Stomach (tissue), 9 donors: ENCODE results near the gene CDYL. TPM values are rescaled to one million over a fixed set of nuclear protein-coding genes. Genes with fewer than 3 reads are reported as not detected.

Experiments used
- DNase-seq, 2 donors: peaks; one replicate each; pipeline versions ENCODE4 v3.0.0 to v3.0.0-alpha.2; 2013 to 2019
- H3K27ac ChIP-seq, 5 donors: fragments of 200-600 bp in 4 of 5; sonication (generic) in 4 of 5; one replicate each; pipeline ENCODE4 v1.5.1; 2013 to 2019; ENCODE audit warnings: mild to moderate bottlenecking in 1 of 5, moderate library complexity in 1 of 5
- H3K27me3 ChIP-seq, 3 donors: fragments of 200-600 bp; sonication (generic); one replicate each; pipeline ENCODE4 v1.5.1; 2017 to 2019; ENCODE audit warnings: mixed run types in 1 of 3
- H3K36me3 ChIP-seq, 4 donors: fragments of 200-600 bp; sonication (generic); 1 replicate in 3 of 4; 2 replicates in 1 of 4; pipeline ENCODE4 v1.5.1; 2016 to 2019
- H3K4me1 ChIP-seq, 4 donors: fragments of 200-600 bp; sonication (generic); one replicate each; pipeline ENCODE4 v1.5.1; 2016 to 2019
- H3K4me3 ChIP-seq, 4 donors: fragments of 200-600 bp; sonication (generic) in 3 of 4; one replicate each; pipeline ENCODE4 v1.5.1; 2016 to 2019; ENCODE audit warnings: mild to moderate bottlenecking in 1 of 4
- H3K9me3 ChIP-seq, 4 donors: fragments of 200-600 bp; sonication (generic); one replicate each; pipeline ENCODE4 v1.5.1; 2016 to 2019
- CTCF ChIP-seq, 7 experiments: fragments of 450-650 bp in 4 of 7; fragments of 200-600 bp in 3 of 7; sonication (generic) in 3 of 7; IDR thresholded peaks; one replicate each; pipeline ENCODE4 v1.5.1; 2016 to 2019; ENCODE audit warnings: antibody characterized with exemption in 7 of 7, control low read depth in 2 of 7, mild to moderate bottlenecking in 1 of 7
- EP300 ChIP-seq: sonication (generic); formaldehyde crosslinking; IDR thresholded peaks from one replicate; pipeline ENCODE4 v1.6.1; 2017; ENCODE audit warnings: antibody characterized with exemption
- POLR2A ChIP-seq, 4 donors: fragments of 450-650 bp; IDR thresholded peaks; one replicate each; pipeline ENCODE4 v1.6.1; 2016; ENCODE audit warnings: antibody characterized with exemption in 4 of 4, control low read depth in 2 of 4, mild to moderate bottlenecking in 1 of 4, moderate library complexity in 1 of 4
- POLR2AphosphoS5 ChIP-seq, 3 donors: sonication (generic); formaldehyde crosslinking; IDR thresholded peaks; one replicate each; pipeline ENCODE4 v1.6.1; 2016; ENCODE audit warnings: antibody characterized with exemption in 3 of 3
- WGBS, 5 donors: extraction: QIAGEN DNeasy Blood & Tissue Kit in 3 of 5; methylation state at CpG; one replicate each; pipeline versions ENCODE4 v1.1.5 to v1.1.7; 2013 to 2018; 5-methylcytosine and 5-hydroxymethylcytosine counted together
- intact Hi-C: fragments of 100-400 bp; cut with DNase I; formaldehyde crosslinking; loops from one replicate; pipeline ENCODE4 v1.15.1; 2023; ENCODE audit warnings: low total_unique reads
- polyA plus RNA-seq, 3 donors: library from polyadenylated mRNA; stranded (reverse); fragments of 200-250 nt; gene quantifications; one replicate each; pipeline ENCODE4 v1.2.3, GENCODE V29; 2013
- total RNA-seq, 5 donors: library from RNA; depleted of rRNA; stranded (reverse); fragments of >200 nt; gene quantifications; one replicate each; pipeline versions ENCODE4 v1.1.0 to v1.2.3, GENCODE V29; 2014 to 2016
- donor health status: healthy with polysubstance abuse.
- donor health status: Bipolar disorder and iron deficiency.
- donor health status: healthy.

CDYL gene
- total and polyA plus RNA-seq, 8 donors = 6.2 to 226 (median 18.4) TPM

GRCh38 chr6:4931530-4932227, 155.5 kb downstream of the CDYL start:
- Histone ChIP-seq H3K4me3 (no peak overlapping the region), H3K4me1 (peaks cover 7 to 53% (median 26%) of the 10 kb centered on the region in 4 donors), H3K27ac (no peak overlapping the region), H3K27me3 (no peaks in the 10 kb centered on the region), H3K9me3 (no peaks in the 10 kb centered on the region), H3K36me3 (peaks cover 0 to 7% (median 6%) of the 10 kb centered on the region in 4 donors)
- DNase-seq = peak in 1 of 2 donors; percentile 55
- intact Hi-C loops = loop anchor here (10.0 kb wide), 1 partner anchor 147 kb away; no protein-coding TSS in a partner anchor
- WGBS, 5 donors = 74 to 87% (median 81%) methylated on average over 11 of the region's 11 CpGs
- TF ChIP-seq EP300 = no peak
- no peak for TF ChIP-seq CTCF (IDR thresholded peaks at IDR 0.05)
- TF ChIP-seq POLR2A (IDR thresholded peaks at IDR 0.05) = no peak
- TF ChIP-seq POLR2AphosphoS5 (IDR thresholded peaks at IDR 0.05) = no peak

GRCh38 chr6:4932228-4932903, 156.2 kb downstream of the CDYL start:
- Histone ChIP-seq H3K27ac (no peak overlapping the region), H3K9me3 (no peaks in the 10 kb centered on the region), H3K27me3 (no peaks in the 10 kb centered on the region), H3K4me3 (no peak overlapping the region), H3K36me3 (peaks cover 0 to 7% (median 6%) of the 10 kb centered on the region in 4 donors), H3K4me1 (peaks cover 7 to 57% (median 29%) of the 10 kb centered on the region in 4 donors)
- WGBS, 5 donors = 84 to 98% (median 93%) methylated on average over 7 to 8 of the region's 8 CpGs
- intact Hi-C loops = loop anchor here (10.0 kb wide), 1 partner anchor 148 kb away; no protein-coding TSS in a partner anchor
- DNase-seq = no peak
- TF ChIP-seq POLR2A (IDR thresholded peaks at IDR 0.05) (no peak), EP300 (no peak), CTCF (IDR thresholded peaks at IDR 0.05) (no peak), POLR2AphosphoS5 (IDR thresholded peaks at IDR 0.05) (no peak)

GRCh38 chr6:4935486-4935885, 159.3 kb downstream of the CDYL start:
- Histone ChIP-seq H3K36me3 (peaks cover 0 to 16% (median 12%) of the 10 kb centered on the region in 4 donors), H3K4me3 (no peak overlapping the region), H3K9me3 (no peaks in the 10 kb centered on the region), H3K27ac (no peak overlapping the region), H3K4me1 (peaks cover 7 to 42% (median 18%) of the 10 kb centered on the region in 4 donors), H3K27me3 (no peaks in the 10 kb centered on the region)
- intact Hi-C loops = loop anchor here (10.0 kb wide), 1 partner anchor 151 kb away; no protein-coding TSS in a partner anchor
- TF ChIP-seq POLR2A (IDR thresholded peaks at IDR 0.05) (no peak), CTCF (IDR thresholded peaks at IDR 0.05) (no peak), EP300 (no peak), POLR2AphosphoS5 (IDR thresholded peaks at IDR 0.05) (no peak)
- DNase-seq = no peak
- WGBS, 5 donors = 88 to 94% (median 91%) methylated on average over 10 of the region's 10 CpGs

GRCh38 chr6:4935975-4936680, 159.9 kb downstream of the CDYL start:
- H3K4me3 ChIP-seq = no peak overlapping the region
- no peaks in the 10 kb centered on the region for H3K27me3 ChIP-seq
- 66 to 74% (median 68%) methylated on average over 13 of the region's 13 CpGs for WGBS, 5 donors
- TF ChIP-seq POLR2AphosphoS5 (IDR thresholded peaks at IDR 0.05) = no peak
- no peak for TF ChIP-seq CTCF (IDR thresholded peaks at IDR 0.05)
- TF ChIP-seq POLR2A (IDR thresholded peaks at IDR 0.05) = no peak
- no peak for TF ChIP-seq EP300
- H3K27ac ChIP-seq = no peak overlapping the region
- intact Hi-C loops = loop anchor here (10.0 kb wide), 1 partner anchor 151 kb away; no protein-coding TSS in a partner anchor
- H3K9me3 ChIP-seq = no peaks in the 10 kb centered on the region
- peaks cover 7 to 37% (median 16%) of the 10 kb centered on the region in 4 donors for H3K4me1 ChIP-seq
- peaks cover 0 to 16% (median 12%) of the 10 kb centered on the region in 4 donors for H3K36me3 ChIP-seq
- no peak for DNase-seq
